Activated T-helper 1 cell treated with anti-CD3 and anti-CD28 coated beads, Interleukin-2, amount 50 U/mL, for 16 hours (primary cell): ENCODE results near the gene NEK8.
"Not testable (repeated sequence)": the region's sequence is repeated elsewhere in the genome, so short reads cannot be mapped to it uniquely, and the experiment has no call there.

Experiments
- DNase-seq, 2 donors: peaks; one replicate each; pipeline ENCODE4 v3.0.0-alpha.2; 2020; ENCODE audit warnings: low read depth in 1 of 2, low spot score in 1 of 2

Gene NEK8

GRCh38 chr17:28760601-28761562, 32.3 kb downstream of the NEK8 start:
- no peak for DNase-seq

DNA sequence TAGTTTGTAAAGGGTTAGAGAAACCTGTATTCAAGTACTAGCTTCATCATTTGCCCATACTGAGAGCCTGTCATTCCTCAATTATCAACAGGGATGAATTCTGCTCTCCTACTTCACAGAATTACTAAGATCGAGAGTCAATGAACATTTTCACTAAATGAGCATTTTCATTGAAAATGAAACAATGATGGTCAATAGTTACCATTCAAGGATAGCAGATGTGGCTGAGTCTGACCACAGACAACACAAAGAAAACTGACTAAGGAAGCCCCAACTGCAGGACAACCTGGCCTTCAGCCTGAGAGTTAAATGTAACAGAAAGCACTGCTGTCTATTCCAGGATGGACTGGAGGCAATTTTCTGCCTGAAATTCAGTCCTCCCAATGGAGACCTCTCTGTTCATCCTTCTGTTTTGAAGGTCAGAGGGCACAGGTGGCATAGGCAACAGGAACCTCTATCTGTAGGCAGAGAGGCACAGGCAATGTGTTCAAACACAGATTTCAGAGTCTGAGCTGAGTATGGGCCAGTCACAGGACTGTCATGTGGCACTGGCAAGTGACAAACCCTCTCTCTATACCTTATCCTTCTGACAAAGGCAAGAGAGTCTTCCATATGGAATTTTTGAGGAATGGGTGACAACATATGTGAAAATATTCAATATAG, 34.7 kb downstream of the NEK8 start:
- no peak for DNase-seq

GRCh38 chr17:28763804-28764266, 35.2 kb downstream of the NEK8 start:
- DNase-seq: peak; percentile 54 to 65

DNA sequence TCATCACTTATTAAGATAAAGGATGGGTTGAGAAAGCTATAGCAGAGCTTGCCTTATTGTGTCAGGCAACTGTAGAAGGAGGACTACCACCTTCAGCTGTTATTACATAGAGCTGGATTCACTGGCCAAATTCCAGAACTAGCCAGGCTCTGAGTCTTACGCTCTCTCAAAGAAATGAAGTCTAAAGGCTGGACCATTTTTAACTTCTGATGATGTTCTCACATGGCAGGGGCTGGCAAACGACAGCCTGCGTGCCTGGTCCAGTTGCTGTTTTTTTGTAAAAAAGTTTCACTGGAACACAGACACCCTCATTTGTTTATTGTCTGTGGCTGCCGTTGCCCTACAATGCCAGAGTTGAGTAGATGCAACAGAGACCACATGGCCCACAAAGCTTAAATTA, 36.5 kb downstream of the NEK8 start:
- no peak for DNase-seq

DNA sequence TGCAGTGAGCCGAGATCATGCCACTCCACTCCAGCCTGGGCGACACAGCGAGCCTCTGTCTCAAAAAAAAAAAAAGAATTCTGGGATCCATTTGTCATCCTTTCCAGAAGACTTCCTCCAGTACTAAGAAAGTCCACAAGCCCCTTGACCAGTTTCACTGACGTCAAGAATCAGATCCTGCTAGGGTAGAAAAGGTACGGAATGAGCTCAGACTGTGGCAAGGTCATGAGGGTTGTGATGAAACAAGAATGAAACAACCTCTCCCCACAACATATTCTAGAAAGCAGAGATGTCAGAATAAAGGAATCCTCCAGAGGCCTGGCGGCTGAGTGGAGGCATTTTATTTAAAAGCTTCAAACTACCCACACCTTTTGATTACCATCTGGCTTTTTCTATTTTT, 45.1 kb downstream of the NEK8 start:
- DNase-seq: no peak

DNA sequence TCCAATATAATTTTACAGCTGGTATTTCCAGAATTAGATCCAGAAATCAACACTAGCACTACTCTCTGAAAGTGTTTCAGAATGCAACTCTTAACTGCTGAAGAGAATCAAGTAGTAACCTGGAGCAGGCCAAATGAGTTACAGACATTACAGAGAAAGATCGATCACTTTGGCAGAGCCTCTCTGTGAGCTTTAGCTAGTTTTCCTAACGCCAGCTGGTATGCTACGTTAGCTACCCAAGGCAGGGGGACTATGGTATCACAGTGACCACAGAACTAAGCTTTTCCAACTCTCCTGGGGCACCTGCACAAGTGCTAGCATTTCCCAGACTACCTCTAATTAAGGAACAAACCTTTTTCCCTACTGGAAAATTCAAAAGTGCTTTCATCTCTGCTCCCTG, 45.6 kb downstream of the NEK8 start:
- no peak for DNase-seq

DNA sequence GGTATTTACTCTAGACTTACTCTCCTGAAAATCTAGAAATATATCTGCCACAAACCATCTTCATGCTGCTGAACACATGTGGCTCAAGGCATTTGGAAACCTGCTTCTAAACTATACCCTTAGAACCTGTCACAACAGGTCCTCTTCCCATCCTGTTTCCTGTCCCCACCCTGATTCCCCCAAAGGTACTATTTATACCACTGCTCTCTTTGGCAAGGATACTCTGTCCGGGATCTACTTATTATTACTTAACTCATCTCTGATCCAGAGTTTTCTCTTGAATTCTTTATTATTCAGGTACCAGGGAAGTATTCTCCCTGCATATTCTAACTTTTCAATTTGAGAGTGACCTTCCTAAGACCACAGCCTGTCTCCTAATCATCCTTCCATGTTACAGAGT, 48.6 kb downstream of the NEK8 start:
- DNase-seq: no peak

GRCh38 chr17:28779601-28780000, 51.0 kb downstream of the NEK8 start:
- DNase-seq: not testable (repeated sequence)

DNA sequence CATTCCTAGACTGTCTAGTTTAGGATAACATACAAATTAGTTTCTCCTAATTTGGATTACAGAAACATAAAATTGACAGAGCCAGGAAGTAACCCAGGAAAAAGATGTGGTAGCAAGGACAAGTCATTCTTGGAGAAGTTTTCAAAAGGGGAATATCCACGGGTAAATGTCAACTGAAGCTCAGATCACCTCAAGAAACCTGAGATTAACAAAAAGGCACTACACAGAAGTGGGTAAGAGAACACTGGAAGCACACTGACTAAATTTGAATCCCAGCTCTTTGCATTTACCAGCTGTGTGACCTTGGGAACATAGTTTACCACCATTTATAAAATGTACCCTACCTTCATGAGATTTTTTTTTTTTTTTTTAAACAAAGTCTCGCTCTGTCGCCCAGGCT, 54.6 kb downstream of the NEK8 start:
- DNase-seq: no peak

GRCh38 chr17:28788100-28788499, 59.5 kb downstream of the NEK8 start:
- no peak for DNase-seq
